ENCODE data around the gene EVA1A.
"Not testable (repeated sequence)": the region's sequence is repeated elsewhere in the genome, so short reads cannot be mapped to it uniquely, and the experiment has no call there.

Gene EVA1A

GRCh38 chr2:75517547-75518230 is 43.0 kb downstream of the EVA1A start:
- DNase-seq (ENCODE audit: low read depth, low spot score), result no peak

- DNase-seq (ENCODE audit: low read depth, low spot score), result no peak
Measured at GRCh38 chr2:75516378-75517360, 44.1 kb downstream of the EVA1A start.

DNA sequence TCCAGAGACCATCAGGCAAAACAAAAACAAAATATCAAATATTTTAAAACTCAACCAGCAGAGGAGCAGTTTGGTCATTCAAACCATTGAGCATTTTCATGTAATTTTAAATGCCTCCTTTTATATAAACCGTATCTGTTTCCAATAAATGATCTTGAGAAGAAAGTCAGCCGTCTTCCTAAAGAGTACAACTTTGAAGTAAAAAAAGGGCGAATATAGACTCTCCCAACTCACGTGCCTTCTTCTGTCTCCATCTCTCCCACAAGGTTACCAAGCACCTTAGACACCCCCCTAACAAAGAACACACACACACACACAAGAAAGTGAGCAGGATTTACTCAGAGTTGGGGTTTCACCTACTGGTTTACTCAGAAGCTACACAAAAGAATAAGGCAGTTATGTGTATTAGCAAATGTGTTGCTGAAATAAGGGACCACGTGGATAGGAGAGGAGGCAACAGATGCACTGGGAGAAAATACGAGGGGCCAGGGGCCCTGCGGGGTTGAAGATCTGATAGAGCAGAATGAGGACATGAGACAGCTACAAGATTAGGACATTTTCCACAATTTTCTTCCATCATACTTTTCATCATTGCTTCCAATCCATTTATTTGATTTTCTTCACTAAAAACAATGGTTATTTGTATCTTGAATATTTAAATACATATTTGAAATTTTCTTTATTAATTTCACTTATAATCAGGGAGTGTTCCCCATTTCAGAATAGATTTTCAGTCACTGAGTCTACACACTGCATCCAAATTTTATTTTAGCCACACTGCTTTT is 45.0 kb downstream of the EVA1A start:
- DNase-seq (ENCODE audit: low read depth, low spot score), result no peak

DNA sequence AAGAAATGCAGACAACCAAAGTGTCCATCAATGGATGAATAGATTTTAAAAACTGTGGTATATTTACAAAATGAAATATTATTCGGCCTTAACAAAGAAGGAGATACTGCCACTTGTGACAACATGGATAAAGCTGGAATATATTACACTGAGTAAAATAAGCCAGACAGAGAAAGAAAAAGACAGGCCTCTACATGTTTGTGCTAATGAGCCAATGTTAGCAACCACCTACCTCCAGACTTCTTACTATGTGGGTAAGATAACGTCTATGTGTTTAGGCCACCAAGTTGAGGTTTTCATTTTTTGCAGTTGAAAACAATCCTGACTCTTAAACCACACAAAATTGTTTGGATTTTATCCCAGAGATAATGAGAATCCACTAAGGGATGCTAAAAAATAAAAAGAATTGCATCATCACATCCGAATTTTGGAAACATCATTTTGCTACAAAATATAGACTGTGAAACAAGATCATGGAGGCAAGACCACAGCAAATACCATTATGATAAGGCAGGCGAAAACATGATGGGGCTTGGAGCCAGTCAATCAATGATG is 47.0 kb downstream of the EVA1A start:
- DNase-seq (ENCODE audit: low read depth, low spot score), result peak; percentile 68

DNA sequence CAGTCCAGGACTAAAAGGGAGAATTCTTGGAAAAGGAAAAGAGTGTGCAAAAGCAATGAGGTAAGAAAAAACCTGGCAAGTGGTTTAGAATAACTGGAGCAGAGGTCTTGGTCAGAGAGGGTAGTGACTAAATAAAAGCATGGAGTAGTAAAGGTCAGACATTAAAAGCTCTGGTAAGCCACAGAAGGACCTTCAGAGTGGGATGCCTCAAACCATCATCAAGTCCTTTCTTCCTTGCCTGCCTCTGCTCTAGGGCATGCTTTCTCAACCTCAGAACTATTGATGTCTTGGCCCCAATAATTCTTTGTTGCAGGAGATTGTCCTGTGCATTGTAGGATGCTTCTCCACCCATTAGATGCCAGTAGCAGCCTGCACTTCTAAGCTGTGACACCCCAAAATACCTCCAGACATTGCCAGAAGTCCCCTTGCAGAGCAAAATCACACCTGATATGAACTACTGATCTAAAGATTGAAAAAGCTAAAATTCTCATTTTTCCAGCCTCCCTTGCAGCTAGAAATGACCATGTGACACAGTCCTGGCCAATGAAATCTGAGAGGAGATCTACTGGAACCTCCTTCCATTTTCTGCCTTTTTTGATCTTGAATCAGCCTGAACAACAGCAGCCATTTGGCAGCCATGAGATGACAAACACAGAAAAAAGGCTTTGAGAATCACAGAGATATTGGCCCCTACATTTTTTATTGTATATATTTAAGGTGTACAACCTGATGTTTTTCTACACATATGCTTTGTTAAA is 48.1 kb downstream of the EVA1A start:
- no peak for DNase-seq (ENCODE audit: low read depth, low spot score)

DNA sequence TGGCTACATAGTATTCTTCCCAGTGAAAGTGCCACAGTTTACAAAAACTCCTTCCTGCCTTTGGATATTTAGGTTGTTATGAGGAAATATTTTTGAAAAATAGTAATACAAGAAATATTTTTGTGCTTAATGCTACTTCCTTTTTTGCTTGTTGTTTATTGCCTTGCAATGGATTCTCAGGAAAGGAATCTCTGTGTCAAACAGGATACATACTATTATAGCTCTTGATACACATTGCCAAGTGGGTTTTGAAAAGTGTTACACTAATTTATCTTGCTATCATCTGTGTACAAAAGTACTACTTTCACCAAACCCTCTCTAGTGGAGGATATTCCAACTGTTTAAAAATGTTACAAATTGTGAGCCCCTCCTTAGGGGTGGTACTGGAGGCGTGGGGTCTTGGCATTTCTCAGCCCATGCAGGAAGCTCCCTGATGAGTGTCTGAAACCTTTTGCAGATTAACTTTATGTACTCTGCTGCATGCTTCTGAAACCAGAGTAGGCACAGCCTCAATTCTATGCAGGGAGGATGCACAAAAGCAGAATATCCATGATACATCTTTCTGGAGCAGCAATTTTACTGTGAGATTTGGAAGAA is 54.5 kb downstream of the EVA1A start:
- DNase-seq (ENCODE audit: low read depth, low spot score), result no peak

- no peak for DNase-seq (ENCODE audit: low read depth, low spot score)
Measured at GRCh38 chr2:75505012-75505411, 55.7 kb downstream of the EVA1A start.

DNA sequence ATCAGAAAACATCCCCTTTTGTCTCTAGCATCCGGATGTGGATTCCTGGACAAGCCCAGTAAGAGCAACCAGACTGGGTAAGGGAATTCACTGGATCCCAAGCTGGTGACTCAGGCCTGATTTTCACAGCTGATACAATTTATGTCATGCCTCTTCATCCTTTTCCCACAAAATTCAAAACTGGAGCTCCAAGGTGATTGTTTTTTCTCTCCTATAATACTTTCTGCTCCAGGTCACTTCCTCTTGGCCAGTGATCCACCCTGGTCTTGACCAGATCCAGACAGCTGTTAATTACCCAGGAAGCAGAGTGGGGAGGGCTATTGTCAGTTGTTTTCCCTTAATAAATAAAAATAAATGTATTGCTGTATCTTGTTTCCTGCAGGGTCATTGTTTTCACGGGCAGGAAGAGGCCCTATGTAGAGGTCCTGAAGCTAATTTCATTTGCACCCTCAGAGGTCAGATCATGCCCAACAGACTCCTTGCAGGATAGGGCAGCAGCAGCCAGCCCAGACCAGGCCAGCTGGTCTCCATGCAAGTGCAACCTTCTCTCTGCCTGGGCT is 57.6 kb downstream of the EVA1A start:
- peak; percentile 91 for DNase-seq (ENCODE audit: low read depth, low spot score)

- DNase-seq (ENCODE audit: low read depth, low spot score), result peak; percentile 61
Measured at GRCh38 chr2:75500633-75501032, 60.1 kb downstream of the EVA1A start.

DNA sequence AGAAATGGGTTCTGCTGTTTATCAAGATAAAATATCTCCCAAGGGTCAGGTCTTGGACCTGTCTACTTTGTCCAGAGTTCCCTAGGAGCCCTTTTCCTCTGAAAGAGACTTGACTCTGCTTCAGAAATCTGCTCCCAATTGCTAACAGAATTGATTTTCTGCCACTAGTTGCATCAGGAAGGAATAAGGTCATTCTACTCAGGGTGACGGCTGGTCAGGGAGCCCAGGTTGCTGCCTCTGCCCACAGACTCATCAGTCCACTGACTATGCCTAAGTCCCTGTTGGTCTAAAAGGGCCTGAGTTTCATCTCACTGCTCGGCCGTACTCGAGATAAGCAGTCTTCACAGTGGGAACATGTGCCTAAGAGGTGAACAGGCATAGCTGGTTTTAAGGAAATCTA is 61.2 kb downstream of the EVA1A start:
- DNase-seq (ENCODE audit: low read depth, low spot score), result no peak

GRCh38 chr2:75498907-75499306 is 61.8 kb downstream of the EVA1A start:
- DNase-seq (ENCODE audit: low read depth, low spot score), result no peak

GRCh38 chr2:75497256-75497655 is 63.5 kb downstream of the EVA1A start:
- no peak for DNase-seq (ENCODE audit: low read depth, low spot score)

- DNase-seq (ENCODE audit: low read depth, low spot score), result no peak
Measured at GRCh38 chr2:75495862-75496261, 64.9 kb downstream of the EVA1A start.

DNA sequence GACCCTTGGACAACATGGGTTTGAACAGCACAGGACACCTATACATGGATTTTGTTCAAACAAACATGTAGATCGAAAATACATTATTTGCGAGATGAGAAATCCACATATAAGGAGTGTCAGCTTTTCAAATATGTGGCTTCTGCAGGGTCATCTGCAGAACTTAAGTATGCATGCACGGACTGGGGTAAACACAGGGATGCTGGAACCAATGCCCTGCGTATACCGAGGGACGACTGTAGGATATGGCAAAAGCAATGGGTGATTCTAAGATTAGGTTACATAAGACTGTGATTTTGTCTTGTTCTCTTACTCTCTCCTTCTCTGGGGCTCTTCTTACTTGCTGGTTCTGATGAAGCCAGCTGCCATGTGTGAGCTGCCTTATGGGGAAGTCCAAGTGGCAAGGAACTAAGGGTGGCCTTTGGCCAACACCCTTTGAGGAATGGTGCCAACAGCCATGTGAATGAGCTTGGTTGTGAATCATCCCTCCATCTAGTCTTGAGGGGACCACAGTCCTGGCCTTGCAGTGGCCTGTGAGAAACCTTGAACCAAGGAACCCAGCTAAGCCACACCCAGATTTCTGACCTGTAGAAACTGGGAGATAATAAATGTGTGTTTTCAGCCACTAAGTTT is 66.5 kb downstream of the EVA1A start:
- no peak for DNase-seq (ENCODE audit: low read depth, low spot score)

DNA sequence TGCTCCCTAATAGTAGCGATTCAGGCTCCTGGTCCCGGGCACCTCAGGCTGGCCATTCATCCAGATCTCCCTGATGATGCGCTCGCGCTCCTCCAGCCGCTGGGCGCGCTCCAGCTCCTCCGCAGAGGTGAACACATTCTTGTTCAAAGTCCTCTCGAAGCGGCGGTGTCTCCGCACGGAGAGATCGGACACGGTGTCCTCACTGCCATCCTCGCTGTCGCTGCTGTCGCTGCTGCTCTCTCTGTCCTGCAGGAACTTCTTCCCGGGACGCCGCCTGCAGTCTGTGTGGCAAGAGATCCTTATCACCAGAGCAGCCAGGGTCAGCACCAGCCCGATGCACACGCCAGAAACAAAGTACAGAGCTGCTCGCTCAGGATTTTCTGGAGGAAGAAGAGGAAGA is 67.5 kb downstream of the EVA1A start:
- DNase-seq (ENCODE audit: low read depth, low spot score), result no peak

- peak; percentile 83 for DNase-seq (ENCODE audit: low read depth, low spot score)
Measured at GRCh38 chr2:75491129-75491753, 69.5 kb downstream of the EVA1A start.

- DNase-seq (ENCODE audit: low read depth, low spot score), result no peak
Measured at GRCh38 chr2:75489721-75490120, 71.0 kb downstream of the EVA1A start.

GRCh38 chr2:75488157-75488556 is 72.6 kb downstream of the EVA1A start:
- DNase-seq (ENCODE audit: low read depth, low spot score), result no peak

- not testable (repeated sequence) for DNase-seq (ENCODE audit: low read depth, low spot score)
Measured at GRCh38 chr2:75486735-75487134, 74.0 kb downstream of the EVA1A start.

All from astrocyte of the hippocampus (primary cell).